BLaER1 (cell line): ENCODE measurements around the gene KDM4C.

ENCODE experiments used
- H3K27ac ChIP-seq: shearing (Covaris generic); formaldehyde crosslinking; 2 replicates; pipeline ENCODE4 v1.8.1; 2022
- H3K27me3 ChIP-seq: shearing (Covaris generic); formaldehyde crosslinking; 2 replicates; pipeline ENCODE4 v1.8.1; 2022
- H3K36me3 ChIP-seq: shearing (Covaris generic); formaldehyde crosslinking; 2 replicates; pipeline ENCODE4 v1.8.1; 2022
- H3K4me1 ChIP-seq: shearing (Covaris generic); formaldehyde crosslinking; 2 replicates; pipeline ENCODE4 v1.8.1; 2022
- H3K4me2 ChIP-seq: shearing (Covaris generic); formaldehyde crosslinking; 2 replicates; pipeline ENCODE4 v1.8.1; 2022
- H3K4me3 ChIP-seq: shearing (Covaris generic); formaldehyde crosslinking; 2 replicates; pipeline ENCODE4 v1.8.1; 2022
- H3K9ac ChIP-seq: shearing (Covaris generic); formaldehyde crosslinking; 2 replicates; pipeline ENCODE4 v1.8.1; 2022
- H3K9me3 ChIP-seq: shearing (Covaris generic); formaldehyde crosslinking; 2 replicates; pipeline ENCODE4 v1.8.1; 2022
- H4K20me1 ChIP-seq: shearing (Covaris generic); formaldehyde crosslinking; 2 replicates; pipeline ENCODE4 v1.8.1; 2022
- Cebpa-rat ChIP-seq: shearing (Covaris generic); IDR thresholded peaks from 2 replicates; pipeline ENCODE4 v1.8.1; 2022

Gene KDM4C

GRCh38 chr9:7053903-7054302 lies 296.1 kb downstream of the KDM4C start:
- Histone ChIP-seq H3K4me1 (no peaks in the 10 kb centered on the region), H3K9me3 (no peaks in the 10 kb centered on the region), H3K27ac (no peak overlapping the region), H3K27me3 (no peaks in the 10 kb centered on the region), H3K9ac (no peak overlapping the region), H3K4me2 (no peak overlapping the region), H3K4me3 (no peak overlapping the region), H4K20me1 (no peaks in the 10 kb centered on the region), H3K36me3 (peaks cover 34% of the 10 kb centered on the region)
- no peak for TF ChIP-seq Cebpa-rat

DNA sequence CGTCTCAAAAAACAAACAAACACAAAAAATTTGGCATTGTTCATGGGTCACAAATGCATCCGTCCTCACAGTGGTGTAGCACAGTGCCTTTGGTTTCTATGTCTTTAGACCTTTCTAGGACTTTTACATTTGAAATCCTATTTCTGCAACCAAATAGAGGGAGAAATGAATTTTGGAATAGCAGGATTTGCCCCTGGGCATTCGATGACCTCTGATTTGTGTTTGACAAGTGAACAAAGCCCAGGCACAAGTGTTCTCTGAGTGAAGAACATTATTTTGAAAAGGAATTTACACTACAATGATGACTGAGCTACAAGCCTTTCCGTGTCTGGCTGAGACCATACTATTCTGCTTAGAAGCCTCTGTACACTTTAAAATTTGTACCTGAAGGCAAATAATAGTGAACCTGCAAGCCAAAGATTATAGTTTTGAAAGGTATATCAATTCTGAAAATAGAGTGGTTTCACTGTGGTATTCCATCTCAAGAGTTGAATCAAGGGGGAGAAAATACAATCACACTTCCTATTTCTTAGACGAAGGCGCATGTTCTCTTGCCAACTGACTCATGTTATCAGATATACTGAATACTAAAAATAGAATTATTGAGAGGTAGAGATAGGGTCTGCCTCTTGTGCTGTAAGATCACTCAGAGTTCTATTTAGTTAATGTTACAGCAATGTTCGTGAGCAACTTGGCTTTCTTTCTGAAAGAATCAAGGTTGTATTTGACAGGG lies 297.6 kb downstream of the KDM4C start:
- Histone ChIP-seq H3K9ac (no peak overlapping the region), H3K4me2 (no peak overlapping the region), H3K4me1 (no peaks in the 10 kb centered on the region), H3K9me3 (no peaks in the 10 kb centered on the region), H3K36me3 (peaks cover 32% of the 10 kb centered on the region), H3K27ac (no peak overlapping the region), H4K20me1 (no peaks in the 10 kb centered on the region), H3K4me3 (no peak overlapping the region), H3K27me3 (no peaks in the 10 kb centered on the region)
- TF ChIP-seq Cebpa-rat = no peak

DNA sequence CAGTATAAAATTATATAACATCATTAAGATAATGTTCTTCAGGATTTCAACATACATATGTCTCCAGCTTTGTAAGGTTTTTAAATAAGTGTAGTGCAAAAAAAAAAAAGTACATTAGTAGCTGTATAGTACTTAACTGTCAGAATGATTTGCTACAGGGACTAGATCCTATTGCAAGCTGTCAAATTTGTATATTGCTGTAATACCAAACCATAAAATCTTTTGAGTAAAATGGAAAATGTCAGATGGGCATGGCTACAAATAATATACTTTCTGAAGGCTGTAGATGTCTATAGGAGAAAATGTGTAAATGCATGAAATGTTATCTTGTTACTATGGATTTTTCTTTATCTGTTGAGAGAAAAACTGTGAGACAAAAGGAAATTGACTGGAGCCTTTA lies 298.5 kb downstream of the KDM4C start:
- Histone ChIP-seq H3K27me3 (no peaks in the 10 kb centered on the region), H3K36me3 (peaks cover 32% of the 10 kb centered on the region), H3K9ac (no peak overlapping the region), H3K4me2 (no peak overlapping the region), H4K20me1 (no peaks in the 10 kb centered on the region), H3K27ac (no peak overlapping the region), H3K9me3 (no peaks in the 10 kb centered on the region), H3K4me1 (no peaks in the 10 kb centered on the region), H3K4me3 (no peak overlapping the region)
- no peak for TF ChIP-seq Cebpa-rat

DNA sequence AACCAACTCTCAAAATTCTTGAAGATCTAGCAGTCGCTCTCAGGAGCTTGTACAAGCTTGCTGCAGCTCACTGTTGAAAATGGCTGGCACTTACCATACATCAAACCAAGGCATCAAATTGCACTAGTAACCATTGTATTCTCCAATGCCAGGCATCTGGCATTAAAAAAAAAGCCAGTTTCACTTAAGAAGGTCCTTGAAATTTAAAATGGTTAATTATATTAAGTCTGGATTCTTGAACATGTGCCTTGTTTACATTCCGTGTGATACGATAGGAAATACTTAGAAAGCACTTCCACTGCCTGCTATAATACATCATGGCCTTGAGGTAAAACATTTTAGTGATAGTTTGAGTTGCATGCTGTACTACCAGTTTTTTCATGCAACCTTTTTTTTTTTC lies 300.7 kb downstream of the KDM4C start:
- Histone ChIP-seq H3K4me3 (no peak overlapping the region), H3K27ac (no peak overlapping the region), H4K20me1 (no peaks in the 10 kb centered on the region), H3K27me3 (no peaks in the 10 kb centered on the region), H3K9me3 (no peaks in the 10 kb centered on the region), H3K36me3 (peaks cover 38% of the 10 kb centered on the region), H3K4me1 (no peaks in the 10 kb centered on the region), H3K9ac (no peak overlapping the region), H3K4me2 (no peak overlapping the region)
- TF ChIP-seq Cebpa-rat = no peak

DNA sequence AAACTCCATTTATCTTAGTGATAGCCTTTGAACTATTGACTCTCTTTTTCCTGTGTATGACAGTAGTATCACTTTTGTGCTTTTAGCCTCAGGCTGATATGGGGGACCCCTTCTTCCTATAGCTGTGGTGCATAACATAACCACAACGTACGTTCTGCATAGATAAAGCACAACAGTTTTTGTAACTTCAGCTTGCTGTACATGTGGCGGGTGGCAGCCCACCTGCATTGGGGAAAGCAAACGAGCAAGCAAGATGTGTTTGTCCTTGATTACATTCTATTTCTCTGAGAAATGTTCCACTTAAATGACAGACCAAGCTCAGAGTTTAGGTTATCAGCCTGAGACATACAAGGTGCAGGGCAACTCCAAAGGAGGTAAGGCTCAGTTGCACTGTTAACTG lies 309.4 kb downstream of the KDM4C start:
- Histone ChIP-seq H3K4me3 (no peak overlapping the region), H3K27me3 (no peaks in the 10 kb centered on the region), H3K27ac (no peak overlapping the region), H3K9me3 (no peaks in the 10 kb centered on the region), H3K4me2 (no peak overlapping the region), H3K4me1 (no peaks in the 10 kb centered on the region), H4K20me1 (no peaks in the 10 kb centered on the region), H3K36me3 (peaks cover 20% of the 10 kb centered on the region; the same call in 1 of the 2 replicates), H3K9ac (no peak overlapping the region)
- no peak for TF ChIP-seq Cebpa-rat

- H3K9ac ChIP-seq = no peak overlapping the region
- TF ChIP-seq Cebpa-rat = no peak
- no peak overlapping the region for H3K4me2 ChIP-seq
- H3K27ac ChIP-seq = no peak overlapping the region
- H3K27me3 ChIP-seq = no peaks in the 10 kb centered on the region
- peaks cover 41% of the 10 kb centered on the region for H3K36me3 ChIP-seq
- H3K4me1 ChIP-seq = no peaks in the 10 kb centered on the region
- no peak overlapping the region for H3K4me3 ChIP-seq
- no peaks in the 10 kb centered on the region for H3K9me3 ChIP-seq
- H4K20me1 ChIP-seq = no peaks in the 10 kb centered on the region
These were observed 314.1 kb downstream of the KDM4C start for GRCh38 chr9:7071916-7072315.

DNA sequence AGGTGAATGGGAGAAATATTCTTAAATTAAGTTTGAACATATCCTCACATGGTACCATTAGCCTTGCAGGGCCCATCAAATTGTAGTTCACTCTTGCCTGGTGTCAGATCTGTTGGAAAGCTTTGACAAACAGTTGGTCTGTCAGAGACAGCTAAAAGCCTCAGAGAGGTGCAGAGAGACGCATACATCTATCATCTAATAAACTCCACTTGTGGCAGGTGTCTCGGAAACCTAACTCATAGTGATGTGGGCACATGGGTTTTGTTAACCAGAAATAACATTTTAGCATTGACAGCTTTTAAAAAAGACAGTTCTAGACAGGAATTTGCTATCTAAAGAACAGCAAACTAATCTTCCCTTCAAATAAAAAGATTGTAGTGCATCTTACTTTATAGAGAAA lies 315.9 kb downstream of the KDM4C start:
- no peaks in the 10 kb centered on the region for H4K20me1 ChIP-seq
- H3K36me3 ChIP-seq = peaks cover 39% of the 10 kb centered on the region
- TF ChIP-seq Cebpa-rat = no peak

DNA sequence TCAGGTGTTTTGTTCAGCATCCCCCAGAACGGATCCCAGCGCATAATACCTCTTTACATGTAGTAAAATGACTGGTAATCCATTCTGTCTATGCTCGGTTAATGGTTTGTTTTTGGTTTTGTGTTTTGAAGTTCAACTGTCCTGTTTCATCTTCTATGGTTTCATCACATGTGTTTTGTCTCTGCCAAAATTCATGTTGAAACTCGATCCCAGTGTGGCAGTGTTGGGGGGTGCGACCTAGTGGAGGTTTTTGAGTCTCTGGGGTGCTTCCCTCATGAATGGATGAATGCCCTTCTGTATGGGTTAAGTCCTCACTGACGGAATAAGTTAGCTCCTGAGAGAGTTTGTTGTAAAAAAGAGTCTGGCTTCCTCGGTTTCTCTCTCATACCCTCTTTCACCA lies 317.4 kb downstream of the KDM4C start:
- Histone ChIP-seq H3K4me1 (no peaks in the 10 kb centered on the region), H4K20me1 (no peaks in the 10 kb centered on the region), H3K9me3 (no peaks in the 10 kb centered on the region), H3K27me3 (no peaks in the 10 kb centered on the region), H3K4me3 (no peak overlapping the region), H3K36me3 (peaks cover 49% of the 10 kb centered on the region), H3K9ac (no peak overlapping the region), H3K27ac (no peak overlapping the region), H3K4me2 (no peak overlapping the region)
- TF ChIP-seq Cebpa-rat = no peak

More for the DNA sequence above, 315.9 kb downstream of the KDM4C start:
- H3K9ac ChIP-seq = no peak overlapping the region
- no peaks in the 10 kb centered on the region for H3K4me1 ChIP-seq
- no peaks in the 10 kb centered on the region for H3K27me3 ChIP-seq
- H3K27ac ChIP-seq = no peak overlapping the region
- H3K9me3 ChIP-seq = no peaks in the 10 kb centered on the region
- H3K4me3 ChIP-seq = no peak overlapping the region
- no peak overlapping the region for H3K4me2 ChIP-seq

- Histone ChIP-seq H3K4me2 (no peak overlapping the region), H3K9ac (no peak overlapping the region), H3K36me3 (peaks cover 63% of the 10 kb centered on the region), H3K9me3 (no peaks in the 10 kb centered on the region), H4K20me1 (no peaks in the 10 kb centered on the region), H3K27ac (no peak overlapping the region), H3K4me3 (no peak overlapping the region), H3K4me1 (no peaks in the 10 kb centered on the region), H3K27me3 (no peaks in the 10 kb centered on the region)
- TF ChIP-seq Cebpa-rat = no peak
These were observed 321.3 kb downstream of the KDM4C start for GRCh38 chr9:7079051-7079450.

GRCh38 chr9:7081065-7081600 lies 323.4 kb downstream of the KDM4C start:
- TF ChIP-seq Cebpa-rat = no peak
- no peak overlapping the region for H3K4me2 ChIP-seq
- no peaks in the 10 kb centered on the region for H3K4me1 ChIP-seq
- H3K4me3 ChIP-seq = no peak overlapping the region
- no peak overlapping the region for H3K27ac ChIP-seq
- H3K9me3 ChIP-seq = no peaks in the 10 kb centered on the region
- peaks cover 50% of the 10 kb centered on the region for H3K36me3 ChIP-seq
- no peak overlapping the region for H3K9ac ChIP-seq
- H4K20me1 ChIP-seq = no peaks in the 10 kb centered on the region
- no peaks in the 10 kb centered on the region for H3K27me3 ChIP-seq
